HCT116 (cell line): ENCODE data around the gene OTOP2. TPM values are rescaled to one million over a fixed set of nuclear protein-coding genes. Genes with fewer than 3 reads are reported as not detected.

Experiments used
- ATAC-seq: fragments of 200-7000 bp; cut with Tn5 transposase; 2 replicates; pipeline ENCODE4 v1.9.1; 2020; ENCODE audit warnings: mild to moderate bottlenecking, moderate library complexity
- BruUV-seq: library from RNA; stranded (reverse); fragments of 400-500 nt; replicated peaks from 2 replicates; lab custom pipeline; 2021; lab: Mats Ljungman, UMichigan
- CTCF ChIA-PET: fragments of 300-600 bp; sonication (Branson Sonifier 250); formaldehyde crosslinking; loops from one replicate; lab custom pipeline; 2021; ENCODE audit warnings: antibody characterized with exemption; lab: Charles Lee
- POLR2A ChIA-PET: fragments of 300-600, 350-600 bp; sonication (Branson Sonifier 250); formaldehyde crosslinking; loops from one replicate; lab custom pipeline; 2021; ENCODE audit warnings: antibody characterized with exemption; lab: Charles Lee
- RAD21 ChIA-PET, 2 experiments: fragments of 300-600 bp; sonication (Branson Sonifier 250); formaldehyde crosslinking; loops; one replicate each; lab custom pipeline; 2023; ENCODE audit warnings: low total read pairs in 2 of 2; ENCODE audit not compliant: uncharacterized antibody in 2 of 2, unreplicated experiment in 2 of 2, low non-redundant PET in 1 of 2; lab: Charles Lee
- DNase-seq: peaks from one replicate; pipeline ENCODE4 v3.0.0-alpha.2; 2010; ENCODE audit warnings: low read depth, low spot score
- H2AFZ ChIP-seq: fragments of 200-600 bp; shearing (Covaris generic), sonication (generic); 2 replicates; pipeline ENCODE4 v1.6.1; 2017; ENCODE audit warnings: low read depth, mixed run types, mixed read lengths, antibody characterized with exemption, low read length; ENCODE audit not compliant: poor library complexity, severe bottlenecking
- H3K27ac ChIP-seq: 2 replicates; pipeline ENCODE4 v1.5.1; 2012; ENCODE audit warnings: low read depth, low read length
- H3K27me3 ChIP-seq: fragments of 200-600 bp; sonication (generic); 2 replicates; pipeline ENCODE4 v1.6.1; 2016; ENCODE audit warnings: mixed run types, low read length, mixed read lengths; ENCODE audit not compliant: insufficient read depth
- H3K36me3 ChIP-seq, 2 experiments: fragments of 200-500 bp in 1 of 2; fragments of 200-600 bp in 1 of 2; sonication (Bioruptor generic) in 1 of 2; sonication (generic) in 1 of 2; 2 replicates each; pipeline versions ENCODE4 v1.5.1 to v1.6.1; 2014 to 2016; ENCODE audit warnings: low read length in 2 of 2, inconsistent platforms in 1 of 2, mixed read lengths in 1 of 2, mixed run types in 1 of 2; ENCODE audit not compliant: insufficient read depth in 2 of 2, control insufficient read depth in 1 of 2
- H3K4me1 ChIP-seq, 2 experiments: fragments of 200-600 bp in 1 of 2; sonication (generic) in 1 of 2; 2 replicates each; pipeline versions ENCODE4 v1.5.1 to v1.6.1; 2012 to 2017; ENCODE audit warnings: low read length in 2 of 2, inconsistent platforms in 1 of 2, mild to moderate bottlenecking in 1 of 2, mixed read lengths in 1 of 2, mixed run types in 1 of 2, moderate library complexity in 1 of 2; ENCODE audit not compliant: insufficient read depth in 2 of 2, control insufficient read depth in 1 of 2
- H3K4me2 ChIP-seq: fragments of 200-600 bp; sonication (generic); 2 replicates; pipeline ENCODE4 v1.6.1; 2017; ENCODE audit warnings: mixed run types, low read length, mixed read lengths
- H3K4me3 ChIP-seq, 2 experiments: fragments of 200-600 bp in 1 of 2; sonication (generic) in 1 of 2; replicated peaks in 1 of 2; 2 replicates each; pipeline ENCODE4 v1.5.1; 2011 to 2016; ENCODE audit warnings: low read length in 2 of 2, control low read depth in 1 of 2, low read depth in 1 of 2, mild to moderate bottlenecking in 1 of 2, mixed read lengths in 1 of 2, mixed run types in 1 of 2
- H3K79me2 ChIP-seq: fragments of 200-600 bp; sonication (generic); 2 replicates; pipeline ENCODE4 v1.6.1; 2017; ENCODE audit warnings: mild to moderate bottlenecking, mixed run types, low read length, moderate library complexity, mixed read lengths; ENCODE audit not compliant: insufficient read depth
- H3K9ac ChIP-seq: fragments of 200-600 bp; sonication (generic); 2 replicates; pipeline ENCODE4 v1.6.1; 2016; ENCODE audit warnings: low read length, mixed read lengths
- H3K9me2 ChIP-seq: fragments of 200-600 bp; sonication (generic), shearing (Covaris generic); 2 replicates; pipeline ENCODE4 v1.6.1; 2017; ENCODE audit warnings: mixed run types, mild to moderate bottlenecking, moderate library complexity; ENCODE audit not compliant: insufficient read depth
- H3K9me3 ChIP-seq, 2 experiments: fragments of 200-500 bp in 1 of 2; fragments of 200-600 bp in 1 of 2; sonication (Bioruptor generic) in 1 of 2; sonication (generic) in 1 of 2; 2 replicates each; pipeline ENCODE4 v1.6.1; 2014 to 2017; ENCODE audit warnings: low read length in 2 of 2, mixed read lengths in 2 of 2, inconsistent platforms in 1 of 2, low read depth in 1 of 2, mild to moderate bottlenecking in 1 of 2, mixed run types in 1 of 2, moderate library complexity in 1 of 2; ENCODE audit not compliant: control insufficient read depth in 1 of 2, insufficient read depth in 1 of 2
- H4K20me1 ChIP-seq: fragments of 200-600 bp; sonication (generic), shearing (Covaris generic); 2 replicates; pipeline ENCODE4 v1.6.1; 2017; ENCODE audit warnings: mixed run types, mild to moderate bottlenecking, moderate library complexity; ENCODE audit not compliant: insufficient read depth
- ATF3 ChIP-seq: IDR thresholded peaks from 2 replicates; pipeline ENCODE4 v1.6.1; 2012
- CTCF ChIP-seq, 3 experiments: fragments of 200-600 bp in 1 of 3; sonication (generic) in 1 of 3; IDR thresholded peaks in 2 of 3; conservative IDR thresholded peaks in 1 of 3; 2 replicates each; pipeline ENCODE4 v1.5.1; 2012 to 2017; ENCODE audit warnings: low read depth in 2 of 3, low read length in 2 of 3, antibody characterized with exemption in 1 of 3, borderline replicate concordance in 1 of 3, control low read depth in 1 of 3, mild to moderate bottlenecking in 1 of 3, mixed read lengths in 1 of 3, mixed run types in 1 of 3, moderate library complexity in 1 of 3; ENCODE audit not compliant: insufficient read depth in 1 of 3
- EGR1 ChIP-seq: IDR thresholded peaks from 2 replicates; pipeline ENCODE4 v1.6.1; 2012; ENCODE audit warnings: low read depth
- ELF1 ChIP-seq: IDR thresholded peaks from 2 replicates; pipeline ENCODE4 v1.6.1; 2012; ENCODE audit warnings: low read depth, borderline replicate concordance
- EZH2 ChIP-seq: fragments of 200-600 bp; sonication (generic); IDR thresholded peaks from 2 replicates; pipeline ENCODE4 v1.6.1; 2017; ENCODE audit warnings: antibody characterized with exemption, mixed run types
- FOSL1 ChIP-seq: IDR thresholded peaks from 2 replicates; pipeline ENCODE4 v1.6.1; 2012; ENCODE audit warnings: low read depth
- JUND ChIP-seq: IDR thresholded peaks from 2 replicates; pipeline ENCODE4 v1.6.1; 2012
- POLR2AphosphoS5 ChIP-seq: IDR thresholded peaks from 2 replicates; pipeline ENCODE4 v1.6.1; 2011; ENCODE audit warnings: mild to moderate bottlenecking, low read depth, low read length, moderate library complexity
- SRF ChIP-seq: IDR thresholded peaks from 2 replicates; pipeline ENCODE4 v1.6.1; 2012; ENCODE audit warnings: low read depth
- YY1 ChIP-seq: IDR thresholded peaks from 2 replicates; pipeline ENCODE4 v1.6.1; 2011; ENCODE audit warnings: low read length, low read depth, moderate library complexity, mild to moderate bottlenecking; ENCODE audit not compliant: insufficient replicate concordance; ENCODE audit errors: extremely low read depth
- intact Hi-C: fragments of 100-400 bp; cut with micrococcal nuclease; formaldehyde crosslinking; loops from 2 replicates; pipeline ENCODE4 v1.10.0; 2022
- total RNA-seq: library from RNA; stranded (reverse); gene quantifications from one replicate; pipeline ENCODE4 v1.2.1, GENCODE V29; 2021; ENCODE audit not compliant: unreplicated experiment

Gene OTOP2
- total RNA-seq, 1 experiment from 2014 or later: not detected

- Histone ChIP-seq H3K4me3 (no peak within 1 kb of the TSS), H3K27ac (no peak within 1 kb of the TSS; the same call in 1 of the 2 replicates), H3K9me2 (no peaks in the 10 kb centered on the region), H3K4me2 (no peak within 1 kb of the TSS), H3K4me1 (no peaks in the 10 kb centered on the region), H3K79me2 (no peaks in the 10 kb centered on the region), H2AFZ (no peak within 1 kb of the TSS), H3K36me3 (no peaks in the 10 kb centered on the region), H4K20me1 (no peaks in the 10 kb centered on the region), H3K9ac (no peak within 1 kb of the TSS), H3K9me3 (no peaks in the 10 kb centered on the region), H3K27me3 (peaks cover 6% of the 10 kb centered on the region; the same call in 1 of the 2 replicates)
- ATAC-seq: no peak
- RAD21 ChIA-PET: no interaction called here
- TF ChIP-seq SRF (no peak), CTCF (IDR thresholded peaks at IDR 0.05 in 2 of 3, conservative IDR thresholded peaks at IDR 0.05 in 1 of 3; ENCODE audit: borderline replicate concordance in 1 of 3, insufficient read depth in 1 of 3, low read depth in 2 of 3, low read length in 2 of 3) (no peak), POLR2AphosphoS5 (no peak), EGR1 (no peak), JUND (no peak), FOSL1 (no peak), ATF3 (no peak), ELF1 (no peak), YY1 (no peak), EZH2 (no peak)
- no TSS peak for BruUV-seq
- POLR2A ChIA-PET: interaction anchor here (1.0 kb wide), 1 partner anchor 20 kb away, joined by 3 read pairs; the partner anchor contains the start of gene FDXR
- DNase-seq: no peak
- intact Hi-C loops: no loop called here
- CTCF ChIA-PET: interaction anchor here (1.5 kb wide), 1 partner anchor 20 kb away, joined by 3 read pairs; the partner anchor contains the start of gene FDXR
Measured at GRCh38 chr17:74892974-74893911, 30.8 kb upstream of the OTOP2 start, which contains the start of gene FADS6. Gene FADS6 (minus strand): TSS chr17:74893633. CDS start chr17:74893595, 38 bp downstream.
